Kidney tubule cell (primary cell): ENCODE results near the gene ZNF746.
"Not testable (repeated sequence)": the region's sequence is repeated elsewhere in the genome, so short reads cannot be mapped to it uniquely, and the experiment has no call there.

Experiments used
- DNase-seq: peaks from one replicate; pipeline ENCODE4 v3.0.0-alpha.2; 2018; ENCODE audit warnings: low spot score

Gene ZNF746

GRCh38 chr7:149497467-149498261, at the start of gene ZNF746:
Gene ZNF746 (minus strand): TSS chr7:149497809. CDS start chr7:149497536, 273 bp downstream.
- DNase-seq, result peak; percentile 89

- no peak for DNase-seq
Measured at GRCh38 chr7:149547126-149547525, 49.5 kb upstream of the ZNF746 start.

GRCh38 chr7:149546331-149546730, 48.7 kb upstream of the ZNF746 start:
- DNase-seq, result no peak

GRCh38 chr7:149544028-149544427, 46.4 kb upstream of the ZNF746 start:
- peak; percentile 44 for DNase-seq

- no peak for DNase-seq
Measured at GRCh38 chr7:149532654-149533053, 35.0 kb upstream of the ZNF746 start.

GRCh38 chr7:149529136-149529718, 31.6 kb upstream of the ZNF746 start:
- DNase-seq, result no peak

- DNase-seq, result no peak
Measured at GRCh38 chr7:149527414-149527813, 29.8 kb upstream of the ZNF746 start.

GRCh38 chr7:149525280-149525679, 27.7 kb upstream of the ZNF746 start:
- DNase-seq, result no peak

GRCh38 chr7:149524394-149524793, 26.8 kb upstream of the ZNF746 start:
- peak; percentile 9 for DNase-seq

- no peak for DNase-seq
Measured at GRCh38 chr7:149510248-149510647, 12.6 kb upstream of the ZNF746 start.

GRCh38 chr7:149509774-149510173, 12.2 kb upstream of the ZNF746 start:
- no peak for DNase-seq

GRCh38 chr7:149505551-149505950, 7.9 kb upstream of the ZNF746 start:
- DNase-seq, result no peak

- no peak for DNase-seq
Measured at GRCh38 chr7:149501651-149502050, 4.0 kb upstream of the ZNF746 start.

- DNase-seq, result no peak
Measured at GRCh38 chr7:149500910-149501309, 3.3 kb upstream of the ZNF746 start.

- DNase-seq, result no peak
Measured at GRCh38 chr7:149500201-149500600, 2.6 kb upstream of the ZNF746 start.

- DNase-seq, result no peak
Measured at GRCh38 chr7:149498811-149499210, 1.2 kb upstream of the ZNF746 start.

- peak; percentile 49 for DNase-seq
Measured at GRCh38 chr7:149496642-149497391, 792 bp downstream of the ZNF746 start.

GRCh38 chr7:149495785-149496641, 1.6 kb downstream of the ZNF746 start:
- peak; percentile 83 for DNase-seq

- peak; percentile 25 for DNase-seq
Measured at GRCh38 chr7:149494738-149495368, 2.8 kb downstream of the ZNF746 start.

- DNase-seq, result not testable (repeated sequence)
Measured at GRCh38 chr7:149493975-149494374, 3.6 kb downstream of the ZNF746 start.

- DNase-seq, result no peak
Measured at GRCh38 chr7:149493366-149493765, 4.2 kb downstream of the ZNF746 start.
